T-helper 9 cell (primary cell): ENCODE data around the gene RANBP3.
A peak's percentile ranks its signal among the peaks of the same experiment; 100 is the strongest.
"Not testable (repeated sequence)": the region's sequence is repeated elsewhere in the genome, so short reads cannot be mapped to it uniquely, and the experiment has no call there.

Experiments
- DNase-seq: peaks from one replicate; pipeline ENCODE4 v3.0.0-alpha.2; 2020

RANBP3 gene

GRCh38 chr19:5964816-5965565 lies 12.9 kb downstream of the RANBP3 start:
- no peak for DNase-seq

DNA sequence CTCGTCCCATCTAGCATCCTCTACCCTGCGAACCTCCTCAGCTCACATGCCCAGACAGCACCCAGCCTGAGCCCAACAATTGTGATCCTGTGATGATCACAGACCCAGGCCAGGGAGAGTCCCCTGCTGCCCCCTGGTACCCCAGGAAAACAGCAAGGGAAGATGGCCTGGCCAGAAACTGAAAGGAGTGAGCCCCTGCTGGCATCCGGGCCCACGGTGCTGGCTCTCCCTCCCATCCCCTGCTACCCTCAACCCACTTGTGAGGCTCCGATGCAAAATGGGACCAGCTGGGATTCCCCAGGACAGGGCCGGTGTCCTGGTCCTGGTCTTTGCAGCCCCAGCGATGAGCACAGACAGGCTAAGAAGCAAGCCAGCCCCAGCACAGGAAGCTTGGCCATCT lies 14.1 kb downstream of the RANBP3 start:
- DNase-seq, result no peak

GRCh38 chr19:5963259-5963658 lies 14.7 kb downstream of the RANBP3 start:
- DNase-seq, result not testable (repeated sequence)

DNA sequence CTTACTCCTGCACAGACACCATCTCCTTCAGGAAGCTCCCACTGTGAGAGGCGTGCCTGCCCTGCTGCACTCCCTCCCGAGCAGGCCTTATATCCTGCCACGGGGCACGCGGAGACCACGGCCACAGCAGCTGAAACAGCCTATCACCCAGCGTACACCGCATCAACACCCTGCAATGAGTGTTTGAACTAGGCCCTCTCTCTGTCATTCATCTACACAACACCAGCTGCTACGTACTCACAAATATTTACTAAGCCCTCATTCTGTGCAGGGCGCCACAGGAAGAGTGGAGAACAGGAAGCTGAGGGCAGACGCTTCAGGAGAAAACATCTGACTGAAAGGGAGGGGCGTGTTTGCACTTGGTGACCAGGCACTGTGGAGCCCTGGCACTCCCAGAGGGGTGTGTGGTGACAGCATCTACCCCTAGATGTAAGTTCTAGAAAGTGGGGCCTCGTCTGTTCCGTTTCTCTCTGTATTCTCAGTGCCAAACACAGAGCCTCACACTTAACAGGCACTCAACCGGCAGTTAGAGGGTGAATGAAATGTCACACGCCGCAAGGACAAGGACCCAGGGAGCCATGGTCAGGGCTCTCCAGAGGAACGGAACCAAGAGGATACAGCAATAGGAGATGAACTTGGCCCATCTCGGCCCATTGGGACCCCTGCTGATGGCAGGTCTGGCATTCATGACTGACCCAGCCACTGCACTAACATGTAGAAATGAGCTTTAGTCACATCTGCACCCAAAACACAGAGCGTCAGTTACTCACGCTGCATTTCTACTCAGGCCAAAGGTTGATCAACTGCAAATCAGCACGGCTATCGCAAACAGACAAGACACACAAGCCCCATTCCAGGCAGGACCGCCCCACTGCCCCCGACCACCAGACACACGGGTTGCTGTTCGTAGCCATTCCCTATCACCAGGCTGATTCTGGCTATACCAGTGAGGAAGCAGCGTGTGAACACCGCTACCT lies 15.7 kb downstream of the RANBP3 start:
- peak; percentile 61 for DNase-seq

DNA sequence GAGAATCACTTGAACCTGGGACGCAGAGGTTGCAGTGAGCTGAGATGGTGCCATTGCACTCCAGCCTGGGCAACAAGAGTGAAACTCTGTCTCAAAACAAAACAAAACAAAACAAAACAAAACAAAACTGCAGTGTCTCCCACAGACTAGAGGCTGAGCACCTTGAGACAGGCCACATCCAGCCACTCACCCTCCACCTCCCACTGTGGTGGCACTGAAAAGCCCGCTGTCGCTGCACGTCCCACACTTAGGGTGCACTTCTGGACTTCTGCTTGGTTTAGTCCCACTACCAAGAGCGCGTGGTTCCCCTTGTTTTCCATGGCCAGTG lies 16.3 kb downstream of the RANBP3 start:
- DNase-seq, result not testable (repeated sequence)

GRCh38 chr19:5960005-5961001 lies 17.6 kb downstream of the RANBP3 start:
- no peak for DNase-seq

DNA sequence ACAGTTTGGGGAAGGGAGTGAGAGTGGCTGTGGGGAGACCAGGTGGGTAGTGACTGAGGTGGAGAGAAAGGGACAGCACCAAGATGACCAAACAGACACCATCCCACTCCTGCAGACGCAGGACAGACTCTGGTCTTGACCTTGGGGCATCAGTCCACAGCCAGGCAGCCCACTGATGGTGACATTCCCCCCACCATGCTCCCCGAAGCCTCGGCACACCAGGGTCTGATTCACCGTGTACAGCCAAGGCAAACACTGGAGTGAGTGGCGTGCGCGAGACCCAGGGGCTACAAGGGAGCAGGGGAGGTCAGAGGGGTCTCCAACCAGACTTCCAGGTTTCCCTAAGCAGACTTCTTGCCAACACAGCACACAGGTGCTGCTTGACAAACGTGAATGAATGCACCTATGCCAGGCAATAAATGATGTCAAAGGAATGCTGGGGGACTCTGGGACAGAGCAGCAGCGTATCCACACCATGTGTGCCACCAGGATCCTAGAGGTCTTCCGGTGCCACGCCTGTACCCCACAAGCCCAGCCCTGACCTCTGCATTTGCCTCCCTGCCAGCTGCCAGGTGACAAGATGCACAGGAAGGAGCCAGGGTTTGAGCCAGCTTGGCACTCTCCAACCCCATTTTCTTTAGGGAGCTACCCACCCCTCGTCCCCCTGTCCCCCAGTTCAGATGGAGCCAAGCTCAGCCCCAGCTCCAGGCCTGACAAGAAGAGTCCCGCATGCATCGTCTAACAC lies 18.5 kb downstream of the RANBP3 start:
- no peak for DNase-seq

- no peak for DNase-seq
Observed at GRCh38 chr19:5958851-5959122, 19.2 kb downstream of the RANBP3 start.

DNA sequence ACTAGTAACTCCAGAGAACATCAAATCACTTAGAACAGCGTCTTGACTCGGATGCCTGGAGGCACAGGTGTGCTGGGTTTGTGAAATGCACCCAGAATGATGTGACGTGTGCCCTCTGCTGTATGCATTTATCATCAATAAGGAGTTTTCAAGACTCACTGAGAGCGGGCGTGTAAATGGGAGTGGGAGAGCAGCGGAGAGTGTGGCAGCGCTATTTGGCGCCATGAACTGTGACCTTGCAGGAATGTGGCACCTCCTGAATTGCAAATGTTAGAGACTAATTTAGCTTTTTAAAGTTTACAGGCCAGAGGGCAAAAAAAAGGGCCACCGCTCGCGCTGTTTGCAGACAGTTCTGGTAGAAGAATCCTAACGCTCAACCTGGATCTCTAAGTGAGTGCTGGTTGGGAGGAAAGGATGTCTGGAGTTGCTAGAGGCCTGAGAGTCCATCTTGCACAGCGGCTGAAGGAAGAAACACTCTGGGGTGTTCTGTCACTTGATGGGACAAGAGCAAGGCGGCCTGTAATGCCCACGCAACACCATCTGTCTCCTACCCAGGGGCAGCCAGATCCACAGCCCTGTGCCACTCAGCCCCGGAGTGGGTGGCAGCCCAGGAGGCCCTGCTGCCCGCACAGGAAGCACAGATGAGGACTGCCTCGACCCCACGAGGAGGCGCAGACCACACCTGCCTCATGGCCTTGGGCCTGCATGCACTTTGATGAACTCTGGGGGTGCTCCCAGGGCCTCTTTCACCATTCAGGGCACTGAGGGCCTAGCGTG lies 19.7 kb downstream of the RANBP3 start:
- no peak for DNase-seq

DNA sequence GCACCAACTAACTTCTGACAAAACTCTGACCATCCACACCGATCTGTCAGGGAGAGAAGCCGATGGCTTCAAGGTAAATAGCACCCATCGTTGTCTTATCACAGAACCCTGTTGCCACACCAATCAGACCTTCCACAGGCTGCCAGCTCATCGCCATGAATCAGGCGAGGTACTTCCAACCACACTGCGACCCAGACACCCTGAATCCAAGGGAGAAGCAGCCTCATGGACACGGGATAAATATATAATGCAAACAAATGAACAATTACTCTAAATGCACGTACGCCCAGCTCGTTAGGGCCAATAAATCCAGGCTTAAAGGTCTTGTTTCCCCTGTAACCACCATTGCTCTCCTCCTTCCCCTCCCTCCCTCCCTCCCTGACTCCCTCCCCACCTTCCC lies 20.8 kb downstream of the RANBP3 start:
- DNase-seq, result no peak

DNA sequence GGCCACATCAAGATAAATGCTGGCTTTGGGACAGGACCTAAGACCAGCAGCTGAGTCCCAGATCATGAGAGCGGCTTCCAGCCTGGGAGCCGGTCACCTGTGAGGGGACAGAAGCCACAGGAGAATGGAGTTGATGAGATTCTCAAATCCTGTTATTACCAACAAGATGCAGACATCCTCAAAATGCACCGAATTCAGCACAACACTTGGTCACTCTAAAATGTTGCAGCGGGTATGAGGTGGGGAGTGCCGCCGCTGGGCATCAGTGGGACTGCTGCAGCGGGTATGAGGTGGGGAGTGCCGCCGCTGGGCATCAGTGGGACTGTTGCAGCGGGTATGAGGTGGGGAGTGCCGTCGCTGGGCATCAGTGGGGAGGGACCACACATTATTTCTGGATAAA lies 21.2 kb downstream of the RANBP3 start:
- no peak for DNase-seq

DNA sequence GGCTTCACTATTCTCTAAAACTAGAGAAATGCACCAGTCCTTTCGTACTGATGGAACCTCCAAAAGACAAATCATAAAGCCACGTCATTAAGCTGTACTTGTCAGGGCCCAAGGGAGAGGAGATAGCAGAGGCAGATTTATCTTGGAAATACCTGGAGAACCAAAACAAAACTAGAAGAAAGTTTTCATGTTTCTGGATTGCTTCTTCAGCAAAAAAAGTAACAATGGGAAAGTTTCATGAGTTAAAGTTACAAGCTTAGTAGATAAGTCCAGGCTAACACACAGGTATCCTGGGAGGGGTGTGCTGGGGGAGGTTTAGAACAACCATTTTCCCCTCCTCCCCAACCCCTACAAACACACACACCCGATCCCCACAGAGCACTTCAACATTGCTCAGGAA lies 21.6 kb downstream of the RANBP3 start:
- DNase-seq, result no peak

- no peak for DNase-seq
Observed at GRCh38 chr19:5955636-5955935, 22.4 kb downstream of the RANBP3 start.

GRCh38 chr19:5954293-5954692 lies 23.6 kb downstream of the RANBP3 start:
- no peak for DNase-seq

- no peak for DNase-seq
Observed at GRCh38 chr19:5953680-5954213, 24.2 kb downstream of the RANBP3 start.

- DNase-seq, result no peak
Observed at GRCh38 chr19:5953030-5953589, 24.8 kb downstream of the RANBP3 start.

GRCh38 chr19:5952193-5953029 lies 25.5 kb downstream of the RANBP3 start:
- DNase-seq, result no peak

GRCh38 chr19:5951338-5951861 lies 26.5 kb downstream of the RANBP3 start:
- DNase-seq, result no peak

GRCh38 chr19:5950741-5951140 lies 27.2 kb downstream of the RANBP3 start:
- no peak for DNase-seq

DNA sequence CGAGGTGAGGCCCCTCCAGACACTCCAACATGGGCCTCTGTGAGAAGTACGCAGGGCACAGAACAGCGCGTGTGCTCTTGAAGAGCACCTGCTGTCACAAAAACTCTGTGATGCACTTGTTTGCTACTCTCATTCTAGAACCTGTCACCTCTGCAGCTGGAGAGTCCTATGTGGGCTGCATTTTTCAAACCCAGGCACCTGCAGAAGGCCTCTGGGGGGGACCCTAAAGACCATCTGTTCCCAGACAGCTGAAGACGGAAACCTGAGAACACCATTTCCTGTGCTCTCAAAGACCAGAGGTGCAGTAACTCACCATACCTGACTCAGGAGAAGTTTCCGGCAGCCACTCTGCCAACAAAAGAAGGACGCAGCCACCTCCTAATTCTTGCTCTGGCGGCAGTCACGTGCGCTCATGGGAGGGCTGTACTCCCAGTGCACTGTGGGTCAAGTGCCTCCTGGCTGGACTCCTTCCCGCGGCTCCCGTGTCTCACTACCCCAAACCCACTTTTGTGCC lies 28.1 kb downstream of the RANBP3 start:
- DNase-seq, result peak; percentile 11
